K562 (cell line): ENCODE measurements around the gene DGCR8.

Experiments used
- CTCF ChIP-seq, 3 experiments: IDR thresholded peaks in 2 of 3; conservative IDR thresholded peaks in 1 of 3; 2 replicates each; pipeline ENCODE4 v1.5.1; 2011 to 2012; ENCODE audit warnings: low read length in 3 of 3, mild to moderate bottlenecking in 3 of 3, control low read depth in 2 of 3, improper control_type of control experiment in 1 of 3, inconsistent platforms in 1 of 3, low read depth in 1 of 3, mixed read lengths in 1 of 3, moderate library complexity in 1 of 3; ENCODE audit not compliant: insufficient read depth in 2 of 3
- MGA ChIP-seq: fragments of 450-650 bp; IDR thresholded peaks from 2 replicates; pipeline ENCODE4 v1.6.1; 2016; ENCODE audit warnings: mild to moderate bottlenecking, moderate library complexity
- STAT5A ChIP-seq: IDR thresholded peaks from 2 replicates; pipeline ENCODE4 v1.6.1; 2012; ENCODE audit warnings: low read length, inconsistent platforms, borderline replicate concordance
- TEAD1 ChIP-seq, 2 experiments: fragments of 450-650 bp in 1 of 2; sonication (generic) in 1 of 2; formaldehyde crosslinking; IDR thresholded peaks; 2 replicates each; pipeline versions ENCODE4 v1.4.0 to v1.8.0; 2020 to 2022; ENCODE audit warnings: mild to moderate bottlenecking in 2 of 2, missing genetic modification reagents in 1 of 2

GRCh38 chr22:20127869-20128618 lies 48.0 kb downstream of the DGCR8 start:
- TF ChIP-seq CTCF (IDR thresholded peaks at IDR 0.05 in 2 of 3, conservative IDR thresholded peaks at IDR 0.05 in 1 of 3; ENCODE audit: insufficient read depth in 2 of 3, low read depth in 1 of 3, low read length in 3 of 3) (no peak; a peak in 1 of 6 replicates), TEAD1 (CRISPR knock-in tag; IDR thresholded peaks at IDR 0.05) (0 out of 4 replicates have a peak, but pooled peaks of 1 of the 2 experiments have one; percentile 30), MGA (no peak), STAT5A (no peak)
